Mesenteric fat pad (tissue), 1 donor: Measurements from ENCODE around the gene IL10. TPM values are rescaled to one million over a fixed set of nuclear protein-coding genes. Genes with fewer than 3 reads are reported as not detected.

ENCODE experiments used
- total RNA-seq: library from RNA; stranded (reverse); fragmentation: NEBNext Ultra II Directional; extraction: Animal tissue kit (Norgen Biotek cat#: 25700); gene quantifications from one replicate; pipeline ENCODE4 v1.2.1, GENCODE V29; 2021
- donor health status: DM: yes; HTN: yes; CAD: no.

The IL10 gene
- total RNA-seq, 1 donor from 2014 or later = 23.0 TPM

Other genes starting within 250 kb of the IL10 start
- gene EIF2D, start 160.0 kb downstream of the IL10 start, total RNA-seq = 37.8 TPM
- 16.1 TPM for gene DYRK3, start 137.0 kb downstream of the IL10 start, total RNA-seq
- 103 TPM for gene MAPKAPK2, start 87.6 kb downstream of the IL10 start, total RNA-seq
- not detected for gene IL19, start 1.7 kb downstream of the IL10 start, total RNA-seq
- gene IL20, start 93.1 kb upstream of the IL10 start, total RNA-seq = not detected
- not detected for gene IL24, start 124.9 kb upstream of the IL10 start, total RNA-seq
- gene FCMR, start 149.4 kb upstream of the IL10 start, total RNA-seq = 5.8 TPM
- gene PIGR, start 174.0 kb upstream of the IL10 start, total RNA-seq = 6.9 TPM
- not detected for gene FCAMR, start 198.0 kb upstream of the IL10 start, total RNA-seq